ENCODE measurements around the gene IHH.

Gene IHH

GRCh38 chr2:219073413-219074129 lies 12.8 kb upstream of the IHH start:
- H3K27me3 ChIP-seq (ENCODE audit: low read depth, low read length) = no peaks in the 10 kb centered on the region
- H3K27ac ChIP-seq (ENCODE audit: low read length) = no peak overlapping the region
- H3K4me3 ChIP-seq (ENCODE audit: low read depth in 1 of 2, low read length in 2 of 2) = no peak overlapping the region
- peaks cover 19 to 34% of the 10 kb centered on the region in 2 donors for H3K36me3 ChIP-seq (ENCODE audit: control insufficient read depth in 1 of 2, insufficient read depth in 2 of 2, low read length in 2 of 2)
- H3K9me3 ChIP-seq (ENCODE audit: control insufficient read depth in 1 of 2, low read length in 2 of 2) = no peaks in the 10 kb centered on the region
- H3K4me1 ChIP-seq (ENCODE audit: control insufficient read depth in 1 of 2, insufficient read depth in 2 of 2, low read length in 2 of 2) = no peaks in the 10 kb centered on the region

GRCh38 chr2:219072741-219073250 lies 12.1 kb upstream of the IHH start:
- Histone ChIP-seq H3K27me3 (ENCODE audit: low read depth, low read length) (no peaks in the 10 kb centered on the region), H3K27ac (ENCODE audit: low read length) (no peak overlapping the region), H3K9me3 (ENCODE audit: control insufficient read depth in 1 of 2, low read length in 2 of 2) (no peaks in the 10 kb centered on the region), H3K4me1 (ENCODE audit: control insufficient read depth in 1 of 2, insufficient read depth in 2 of 2, low read length in 2 of 2) (no peaks in the 10 kb centered on the region), H3K4me3 (ENCODE audit: low read depth in 1 of 2, low read length in 2 of 2) (no peak overlapping the region), H3K36me3 (ENCODE audit: control insufficient read depth in 1 of 2, insufficient read depth in 2 of 2, low read length in 2 of 2) (peaks cover 19 to 34% of the 10 kb centered on the region in 2 donors)

GRCh38 chr2:219071131-219071816 lies 10.6 kb upstream of the IHH start:
- Histone ChIP-seq H3K9me3 (ENCODE audit: control insufficient read depth in 1 of 2, low read length in 2 of 2) (no peaks in the 10 kb centered on the region), H3K36me3 (ENCODE audit: control insufficient read depth in 1 of 2, insufficient read depth in 2 of 2, low read length in 2 of 2) (peaks cover 13 to 23% of the 10 kb centered on the region in 2 donors), H3K27me3 (ENCODE audit: low read depth, low read length) (no peaks in the 10 kb centered on the region), H3K4me1 (ENCODE audit: control insufficient read depth in 1 of 2, insufficient read depth in 2 of 2, low read length in 2 of 2) (no peaks in the 10 kb centered on the region), H3K27ac (ENCODE audit: low read length) (no peak overlapping the region), H3K4me3 (ENCODE audit: low read depth in 1 of 2, low read length in 2 of 2) (no peak overlapping the region)

GRCh38 chr2:219065484-219065883 lies 4.8 kb upstream of the IHH start:
- peaks cover 19% of the 10 kb centered on the region for H3K27me3 ChIP-seq (ENCODE audit: low read depth, low read length)
- H3K9me3 ChIP-seq (ENCODE audit: control insufficient read depth in 1 of 2, low read length in 2 of 2) = no peaks in the 10 kb centered on the region

GRCh38 chr2:219062081-219062480 lies 1.4 kb upstream of the IHH start:
- Histone ChIP-seq H3K27me3 (ENCODE audit: low read depth, low read length) (peaks cover 47% of the 10 kb centered on the region), H3K9me3 (ENCODE audit: control insufficient read depth in 1 of 2, low read length in 2 of 2) (no peaks in the 10 kb centered on the region), H3K4me1 (ENCODE audit: control insufficient read depth in 1 of 2, insufficient read depth in 2 of 2, low read length in 2 of 2) (peaks cover 0 to 38% of the 10 kb centered on the region in 2 donors), H3K27ac (ENCODE audit: low read length) (no peak overlapping the region), H3K36me3 (ENCODE audit: control insufficient read depth in 1 of 2, insufficient read depth in 2 of 2, low read length in 2 of 2) (no peaks in the 10 kb centered on the region), H3K4me3 (ENCODE audit: low read depth in 1 of 2, low read length in 2 of 2) (no peak overlapping the region)

More at GRCh38 chr2:219065484-219065883, 4.8 kb upstream of the IHH start:
- H3K4me1 ChIP-seq (ENCODE audit: control insufficient read depth in 1 of 2, insufficient read depth in 2 of 2, low read length in 2 of 2) = peaks cover 0 to 7% of the 10 kb centered on the region in 2 donors
- no peak overlapping the region for H3K4me3 ChIP-seq (ENCODE audit: low read depth in 1 of 2, low read length in 2 of 2)
- H3K27ac ChIP-seq (ENCODE audit: low read length) = no peak overlapping the region
- no peaks in the 10 kb centered on the region for H3K36me3 ChIP-seq (ENCODE audit: control insufficient read depth in 1 of 2, insufficient read depth in 2 of 2, low read length in 2 of 2)

- Histone ChIP-seq H3K27me3 (ENCODE audit: low read depth, low read length) (peaks cover 59% of the 10 kb centered on the region), H3K9me3 (ENCODE audit: control insufficient read depth in 1 of 2, low read length in 2 of 2) (no peaks in the 10 kb centered on the region), H3K27ac (ENCODE audit: low read length) (no peak overlapping the region), H3K36me3 (ENCODE audit: control insufficient read depth in 1 of 2, insufficient read depth in 2 of 2, low read length in 2 of 2) (no peaks in the 10 kb centered on the region), H3K4me3 (ENCODE audit: low read depth in 1 of 2, low read length in 2 of 2) (peak overlapping the region; percentile 36 to 50), H3K4me1 (ENCODE audit: control insufficient read depth in 1 of 2, insufficient read depth in 2 of 2, low read length in 2 of 2) (peaks cover 0 to 38% of the 10 kb centered on the region in 2 donors)
Observed at GRCh38 chr2:219059725-219060682, 717 bp downstream of the IHH start.

GRCh38 chr2:219059375-219059724 lies 1.4 kb downstream of the IHH start:
- Histone ChIP-seq H3K36me3 (ENCODE audit: control insufficient read depth in 1 of 2, insufficient read depth in 2 of 2, low read length in 2 of 2) (no peaks in the 10 kb centered on the region), H3K27me3 (ENCODE audit: low read depth, low read length) (peaks cover 59% of the 10 kb centered on the region), H3K27ac (ENCODE audit: low read length) (no peak overlapping the region), H3K4me1 (ENCODE audit: control insufficient read depth in 1 of 2, insufficient read depth in 2 of 2, low read length in 2 of 2) (peaks cover 0 to 38% of the 10 kb centered on the region in 2 donors), H3K4me3 (ENCODE audit: low read depth in 1 of 2, low read length in 2 of 2) (peak overlapping the region; percentile 36 to 50), H3K9me3 (ENCODE audit: control insufficient read depth in 1 of 2, low read length in 2 of 2) (no peaks in the 10 kb centered on the region)

- H3K27ac ChIP-seq (ENCODE audit: low read length) = no peak overlapping the region
Observed at GRCh38 chr2:219058541-219059374, 2.0 kb downstream of the IHH start.

GRCh38 chr2:219057709-219058540 lies 2.8 kb downstream of the IHH start:
- no peaks in the 10 kb centered on the region for H3K36me3 ChIP-seq (ENCODE audit: control insufficient read depth in 1 of 2, insufficient read depth in 2 of 2, low read length in 2 of 2)
- peaks cover 56% of the 10 kb centered on the region for H3K27me3 ChIP-seq (ENCODE audit: low read depth, low read length)
- H3K4me1 ChIP-seq (ENCODE audit: control insufficient read depth in 1 of 2, insufficient read depth in 2 of 2, low read length in 2 of 2) = peaks cover 0 to 38% of the 10 kb centered on the region in 2 donors
- H3K27ac ChIP-seq (ENCODE audit: low read length) = no peak overlapping the region
- H3K9me3 ChIP-seq (ENCODE audit: control insufficient read depth in 1 of 2, low read length in 2 of 2) = no peaks in the 10 kb centered on the region
- H3K4me3 ChIP-seq (ENCODE audit: low read depth in 1 of 2, low read length in 2 of 2) = peak overlapping the region; percentile 21 to 26

More at GRCh38 chr2:219058541-219059374, 2.0 kb downstream of the IHH start:
- peaks cover 59% of the 10 kb centered on the region for H3K27me3 ChIP-seq (ENCODE audit: low read depth, low read length)
- peak overlapping the region; percentile 36 to 50 for H3K4me3 ChIP-seq (ENCODE audit: low read depth in 1 of 2, low read length in 2 of 2)
- peaks cover 0 to 38% of the 10 kb centered on the region in 2 donors for H3K4me1 ChIP-seq (ENCODE audit: control insufficient read depth in 1 of 2, insufficient read depth in 2 of 2, low read length in 2 of 2)
- no peaks in the 10 kb centered on the region for H3K9me3 ChIP-seq (ENCODE audit: control insufficient read depth in 1 of 2, low read length in 2 of 2)
- no peaks in the 10 kb centered on the region for H3K36me3 ChIP-seq (ENCODE audit: control insufficient read depth in 1 of 2, insufficient read depth in 2 of 2, low read length in 2 of 2)
